ENCODE data around the gene CAVIN2. TPM values are rescaled to one million over a fixed set of nuclear protein-coding genes. Genes with fewer than 3 reads are reported as not detected.

CAVIN2 gene
- polyA plus RNA-seq, 1 of the 3 experiments (the other 2 are of a cell fraction) = 1.5 TPM

- Histone ChIP-seq H3K4me2 (no peak overlapping the region), H3K9me3 (no peaks in the 10 kb centered on the region), H2AFZ (ENCODE audit: low read depth) (no peak overlapping the region), H3K36me3 (replicated peaks in 1 of 2; ENCODE audit: control insufficient read depth in 1 of 2, insufficient read depth in 2 of 2, low read length in 1 of 2) (no peaks in the 10 kb centered on the region), H3K4me3 (ENCODE audit: low read depth in 2 of 2, low read length in 1 of 2) (no peak overlapping the region), H3K27me3 (ENCODE audit: insufficient read depth) (no peaks in the 10 kb centered on the region), H3F3A (replicated peaks; ENCODE audit: insufficient read depth) (peaks cover 3% of the 10 kb centered on the region), H4K20me1 (ENCODE audit: insufficient read depth) (no peaks in the 10 kb centered on the region), H3K9me2 (no peaks in the 10 kb centered on the region), H3K4me1 (ENCODE audit: control insufficient read depth in 1 of 2, insufficient read depth in 2 of 2, low read depth in 1 of 2, low read length in 1 of 2) (peaks cover 0 to 17% of the 10 kb centered on the region in 2 experiments; a peak in 2 of 4 replicates), H3K27ac (ENCODE audit: low read depth in 2 of 2, low read length in 1 of 2) (no peak overlapping the region), H3K9ac (no peak overlapping the region), H3K79me2 (ENCODE audit: insufficient read depth) (no peaks in the 10 kb centered on the region)
- DNase-seq = no peak
- peak; percentile 6; the same call in 1 of the 2 replicates for TF ChIP-seq RAD21 (IDR thresholded peaks at IDR 0.05; ENCODE audit: low read length)
- TF ChIP-seq RCOR1 (IDR thresholded peaks at IDR 0.05; ENCODE audit: low read length) = no peak
- WGBS (ENCODE audit: low lambda C conversion rate) = 86% methylated on average over 4 of the region's 4 CpGs
- ChIA-PET CTCF (interaction anchor here (1.0 to 4.5 kb wide), 5 partner anchors 8 to 422 kb away, joined by 3 to 20 read pairs (median 3); no protein-coding TSS in a partner anchor), POLR2A (no interaction called here)
Measured at GRCh38 chr2:191869781-191870180, 22.9 kb upstream of the CAVIN2 start.

GRCh38 chr2:191869178-191869577 lies 22.3 kb upstream of the CAVIN2 start:
- Histone ChIP-seq H3K36me3 (replicated peaks in 1 of 2; ENCODE audit: control insufficient read depth in 1 of 2, insufficient read depth in 2 of 2, low read length in 1 of 2) (no peaks in the 10 kb centered on the region), H3K27ac (ENCODE audit: low read depth in 2 of 2, low read length in 1 of 2) (no peak overlapping the region), H3K9me3 (no peaks in the 10 kb centered on the region), H3K9me2 (no peaks in the 10 kb centered on the region), H3K79me2 (ENCODE audit: insufficient read depth) (no peaks in the 10 kb centered on the region), H2AFZ (ENCODE audit: low read depth) (no peak overlapping the region), H3K9ac (no peak overlapping the region), H3K4me2 (no peak overlapping the region), H3F3A (replicated peaks; ENCODE audit: insufficient read depth) (peaks cover 3% of the 10 kb centered on the region), H4K20me1 (ENCODE audit: insufficient read depth) (no peaks in the 10 kb centered on the region), H3K4me1 (ENCODE audit: control insufficient read depth in 1 of 2, insufficient read depth in 2 of 2, low read depth in 1 of 2, low read length in 1 of 2) (peaks cover 0 to 17% of the 10 kb centered on the region in 2 experiments; a peak in 2 of 4 replicates), H3K27me3 (ENCODE audit: insufficient read depth) (no peaks in the 10 kb centered on the region), H3K4me3 (ENCODE audit: low read depth in 2 of 2, low read length in 1 of 2) (no peak overlapping the region)
- TF ChIP-seq CTCF (IDR thresholded peaks at IDR 0.05) (peak; percentile 41), RAD21 (IDR thresholded peaks at IDR 0.05; ENCODE audit: low read length) (peak; percentile 40; the same call in 1 of the 2 replicates), TEAD4 (IDR thresholded peaks at IDR 0.05; ENCODE audit: borderline replicate concordance, insufficient read depth) (no peak)
- ChIA-PET POLR2A (no interaction called here), CTCF (interaction anchor here (0.5 to 4.5 kb wide), 5 partner anchors 43 to 422 kb away, joined by 3 to 20 read pairs (median 3); no protein-coding TSS in a partner anchor)
- WGBS (ENCODE audit: low lambda C conversion rate) = 82% methylated on average over 6 of the region's 6 CpGs
- no peak for DNase-seq

- DNase-seq = no peak
- Histone ChIP-seq H4K20me1 (ENCODE audit: insufficient read depth) (no peaks in the 10 kb centered on the region), H3K36me3 (replicated peaks in 1 of 2; ENCODE audit: control insufficient read depth in 1 of 2, insufficient read depth in 2 of 2, low read length in 1 of 2) (no peaks in the 10 kb centered on the region), H3F3A (replicated peaks; ENCODE audit: insufficient read depth) (peaks cover 3% of the 10 kb centered on the region), H3K4me3 (ENCODE audit: low read depth in 2 of 2, low read length in 1 of 2) (no peak overlapping the region), H3K9ac (peak overlapping the region; percentile 16; the same call in 1 of the 2 replicates), H3K4me2 (peak overlapping the region; percentile 34; the same call in 1 of the 2 replicates), H3K9me2 (no peaks in the 10 kb centered on the region), H3K27ac (ENCODE audit: low read depth in 2 of 2, low read length in 1 of 2) (peak overlapping the region; percentile 82 to 85), H3K4me1 (ENCODE audit: control insufficient read depth in 1 of 2, insufficient read depth in 2 of 2, low read depth in 1 of 2, low read length in 1 of 2) (peaks cover 0 to 17% of the 10 kb centered on the region in 2 experiments; a peak in 2 of 4 replicates), H3K27me3 (ENCODE audit: insufficient read depth) (no peaks in the 10 kb centered on the region), H3K9me3 (no peaks in the 10 kb centered on the region), H3K79me2 (ENCODE audit: insufficient read depth) (no peaks in the 10 kb centered on the region), H2AFZ (ENCODE audit: low read depth) (peak overlapping the region; percentile 27; the same call in 1 of the 2 replicates)
- POLR2A ChIA-PET = no interaction called here
- WGBS (ENCODE audit: low lambda C conversion rate) = 75% methylated on average over 1 of the region's 1 CpG
- CTCF ChIA-PET = interaction anchor here (4.5 kb wide), 1 partner anchor 295 kb away, joined by 20 read pairs; no protein-coding TSS in a partner anchor
- TF ChIP-seq TCF12 (IDR thresholded peaks at IDR 0.05) (no peak), ZBTB33 (IDR thresholded peaks at IDR 0.05; ENCODE audit: borderline replicate concordance, low read depth) (no peak), FOXJ3 (CRISPR knock-in tag; IDR thresholded peaks at IDR 0.05) (no peak), TEAD4 (IDR thresholded peaks at IDR 0.05; ENCODE audit: borderline replicate concordance, insufficient read depth) (no peak), SMC3 (IDR thresholded peaks at IDR 0.05; ENCODE audit: low read depth, low read length) (no peak), FOXM1 (IDR thresholded peaks at IDR 0.05; ENCODE audit: low read depth) (no peak), EP300 (IDR thresholded peaks at IDR 0.05; ENCODE audit: borderline replicate concordance in 1 of 2, low read depth in 1 of 2, low read length in 1 of 2) (no peak), NRF1 (IDR thresholded peaks at IDR 0.05; ENCODE audit: low read depth, low read length) (no peak), REST (IDR thresholded peaks at IDR 0.05; ENCODE audit: low read depth, low read length) (no peak), CHD2 (IDR thresholded peaks at IDR 0.05; ENCODE audit: low read length, partially characterized antibody) (no peak), ELF1 (IDR thresholded peaks at IDR 0.05) (no peak), POLR2AphosphoS5 (IDR thresholded peaks at IDR 0.05; ENCODE audit: low read depth, low read length) (no peak)
Measured at GRCh38 chr2:191867507-191867847, 20.6 kb upstream of the CAVIN2 start.

Measured in SK-N-SH (cell line).